Stimulated activated naive CD8-positive, alpha-beta T cell treated with anti-CD3 and anti-CD28 coated beads, Interleukin-15, amount 100 ng/mL, for 72 hours (primary cell): ENCODE data around the gene CASZ1.

Experiments used
- ATAC-seq: fragments of 150-1000 bp; cut with Tn5 transposase; 2 replicates; pipeline ENCODE4 v1.10.0; 2021; ENCODE audit warnings: mild to moderate bottlenecking, moderate library complexity
- DNase-seq, 2 donors: peaks; one replicate each; pipeline ENCODE4 v3.0.0; 2021 to 2022
- H3K27ac Mint-ChIP-seq, 2 donors: one replicate each; pipeline ENCODE4 v1.8.0; 2022; ENCODE audit warnings: mild to moderate bottlenecking in 2 of 2, mixed read lengths in 2 of 2, moderate library complexity in 2 of 2
- H3K27me3 Mint-ChIP-seq: one replicate; pipeline ENCODE4 v1.8.0; 2022; ENCODE audit warnings: mixed read lengths
- H3K4me1 Mint-ChIP-seq: one replicate; pipeline ENCODE4 v1.8.0; 2022; ENCODE audit warnings: mild to moderate bottlenecking, mixed read lengths
- H3K4me3 Mint-ChIP-seq, 2 donors: one replicate each; pipeline ENCODE4 v1.8.0; 2022; ENCODE audit warnings: mild to moderate bottlenecking in 2 of 2, mixed read lengths in 2 of 2, moderate library complexity in 1 of 2
- H3K9me3 Mint-ChIP-seq, 2 donors: one replicate each; pipeline ENCODE4 v1.8.0; 2022; ENCODE audit warnings: mixed read lengths in 2 of 2

CASZ1 gene, protein sequence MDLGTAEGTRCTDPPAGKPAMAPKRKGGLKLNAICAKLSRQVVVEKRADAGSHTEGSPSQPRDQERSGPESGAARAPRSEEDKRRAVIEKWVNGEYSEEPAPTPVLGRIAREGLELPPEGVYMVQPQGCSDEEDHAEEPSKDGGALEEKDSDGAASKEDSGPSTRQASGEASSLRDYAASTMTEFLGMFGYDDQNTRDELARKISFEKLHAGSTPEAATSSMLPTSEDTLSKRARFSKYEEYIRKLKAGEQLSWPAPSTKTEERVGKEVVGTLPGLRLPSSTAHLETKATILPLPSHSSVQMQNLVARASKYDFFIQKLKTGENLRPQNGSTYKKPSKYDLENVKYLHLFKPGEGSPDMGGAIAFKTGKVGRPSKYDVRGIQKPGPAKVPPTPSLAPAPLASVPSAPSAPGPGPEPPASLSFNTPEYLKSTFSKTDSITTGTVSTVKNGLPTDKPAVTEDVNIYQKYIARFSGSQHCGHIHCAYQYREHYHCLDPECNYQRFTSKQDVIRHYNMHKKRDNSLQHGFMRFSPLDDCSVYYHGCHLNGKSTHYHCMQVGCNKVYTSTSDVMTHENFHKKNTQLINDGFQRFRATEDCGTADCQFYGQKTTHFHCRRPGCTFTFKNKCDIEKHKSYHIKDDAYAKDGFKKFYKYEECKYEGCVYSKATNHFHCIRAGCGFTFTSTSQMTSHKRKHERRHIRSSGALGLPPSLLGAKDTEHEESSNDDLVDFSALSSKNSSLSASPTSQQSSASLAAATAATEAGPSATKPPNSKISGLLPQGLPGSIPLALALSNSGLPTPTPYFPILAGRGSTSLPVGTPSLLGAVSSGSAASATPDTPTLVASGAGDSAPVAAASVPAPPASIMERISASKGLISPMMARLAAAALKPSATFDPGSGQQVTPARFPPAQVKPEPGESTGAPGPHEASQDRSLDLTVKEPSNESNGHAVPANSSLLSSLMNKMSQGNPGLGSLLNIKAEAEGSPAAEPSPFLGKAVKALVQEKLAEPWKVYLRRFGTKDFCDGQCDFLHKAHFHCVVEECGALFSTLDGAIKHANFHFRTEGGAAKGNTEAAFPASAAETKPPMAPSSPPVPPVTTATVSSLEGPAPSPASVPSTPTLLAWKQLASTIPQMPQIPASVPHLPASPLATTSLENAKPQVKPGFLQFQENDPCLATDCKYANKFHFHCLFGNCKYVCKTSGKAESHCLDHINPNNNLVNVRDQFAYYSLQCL (N-terminal part only)

DNA sequence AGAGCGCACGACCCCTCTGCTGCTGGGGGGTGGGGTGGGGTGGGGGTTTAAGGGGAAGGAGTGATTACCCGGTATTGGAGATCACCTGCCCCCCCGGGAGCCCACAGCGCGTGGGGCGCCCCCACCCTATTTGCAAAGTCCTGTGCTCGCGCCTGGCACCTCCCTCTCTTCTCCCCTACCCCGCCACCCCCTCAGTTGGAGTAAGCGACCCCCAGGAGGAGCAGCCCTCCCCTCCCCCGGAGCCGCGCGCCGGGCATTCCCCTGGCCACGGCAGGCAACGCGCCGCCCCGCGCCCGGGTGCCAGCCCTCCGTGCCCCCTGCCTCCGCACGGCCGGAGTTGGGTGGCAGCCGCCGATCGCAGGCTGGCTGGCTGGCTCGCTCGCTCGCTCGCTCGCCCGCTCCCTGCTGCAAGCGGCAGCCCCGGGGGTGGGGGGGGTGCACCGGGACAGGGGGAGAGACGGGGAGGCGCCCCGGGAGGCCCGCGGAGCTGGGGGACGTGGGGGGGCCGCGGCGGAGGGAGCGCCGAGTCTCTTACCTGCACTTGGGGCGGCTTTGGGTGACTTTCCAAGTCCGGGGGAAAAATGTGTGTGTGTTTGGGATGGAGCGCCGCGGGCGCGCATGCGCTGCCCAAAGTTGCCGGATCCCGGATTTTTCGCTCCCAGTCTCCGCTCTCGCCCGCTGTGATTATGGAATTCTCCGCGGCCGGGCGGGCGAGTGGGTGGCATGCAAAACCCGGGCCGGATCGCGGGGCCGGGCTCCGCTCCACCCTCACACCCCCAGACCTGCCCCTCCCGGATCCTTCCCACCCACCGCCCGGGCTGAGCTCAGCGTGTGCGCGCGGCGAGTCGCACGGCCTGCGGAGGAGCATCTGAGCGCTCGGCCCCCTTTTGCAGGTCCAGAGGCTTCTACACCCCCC, at the start of gene CASZ1:
CASZ1 (minus strand) TSS at position 618 of the 916 bp plus-strand sequence. CDS start 102,757 bp downstream, outside the sequence.
- ATAC-seq = peak; percentile 39
- no peaks in the 10 kb centered on the region for H3K9me3 Mint-ChIP-seq
- H3K4me1 Mint-ChIP-seq = peaks cover 24% of the 10 kb centered on the region
- H3K27me3 Mint-ChIP-seq = peaks cover 84% of the 10 kb centered on the region
- peak within 1 kb of the TSS; percentile 84 to 86 for H3K4me3 Mint-ChIP-seq
- no peak for DNase-seq
- no peak within 1 kb of the TSS for H3K27ac Mint-ChIP-seq

DNA sequence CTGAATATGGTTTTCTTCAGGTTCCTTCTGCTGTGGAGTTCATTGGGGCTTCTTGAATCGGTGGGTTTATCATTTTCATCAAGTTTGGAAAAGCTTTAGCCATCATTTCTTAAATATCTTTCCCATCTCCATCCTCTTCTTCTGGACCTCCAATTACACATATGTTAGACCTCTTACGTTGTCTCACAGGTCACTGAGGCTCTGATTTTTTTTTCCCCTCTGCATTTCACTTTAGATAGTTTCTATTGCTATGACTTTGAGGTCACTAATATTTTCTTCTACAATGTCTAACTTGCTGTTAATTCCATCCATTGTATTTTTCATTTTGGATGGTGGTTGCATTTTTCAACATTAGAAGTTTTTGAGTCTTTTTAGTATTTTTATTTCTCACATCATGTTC, 47.3 kb upstream of the CASZ1 start:
- Mint-ChIP-seq H3K27ac (no peak overlapping the region), H3K9me3 (peaks cover 0 to 7% of the 10 kb centered on the region in 2 donors), H3K27me3 (peaks cover 8% of the 10 kb centered on the region)

DNA sequence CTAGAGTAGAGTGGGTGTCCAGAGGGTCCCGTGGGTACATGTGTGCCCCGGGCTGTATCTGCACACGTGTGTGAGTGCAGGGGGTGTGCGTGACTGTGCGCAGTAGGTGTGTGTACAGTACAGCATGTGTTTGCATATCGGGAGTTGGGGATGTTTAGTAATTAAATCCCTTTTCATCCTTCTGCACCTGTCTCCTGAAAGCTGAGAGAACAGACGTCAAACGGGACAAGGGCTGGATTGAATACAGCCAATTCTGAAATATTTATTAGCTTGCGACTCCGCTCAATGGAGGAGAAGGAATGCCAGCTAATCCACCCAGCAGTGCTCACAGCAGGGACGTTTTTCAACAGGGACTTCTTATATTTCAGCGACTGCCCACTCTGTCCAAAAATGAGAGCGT, 44.7 kb upstream of the CASZ1 start:
- Mint-ChIP-seq H3K4me3 (no peak overlapping the region), H3K27ac (no peak overlapping the region), H3K27me3 (peaks cover 28% of the 10 kb centered on the region), H3K4me1 (no peaks in the 10 kb centered on the region), H3K9me3 (peaks cover 0 to 7% of the 10 kb centered on the region in 2 donors)
- ATAC-seq (no peak), DNase-seq (no peak)

More for the DNA sequence above, 47.3 kb upstream of the CASZ1 start:
- Mint-ChIP-seq H3K4me1 (no peaks in the 10 kb centered on the region), H3K4me3 (no peak overlapping the region)
- DNase-seq = no peak
- no peak for ATAC-seq

DNA sequence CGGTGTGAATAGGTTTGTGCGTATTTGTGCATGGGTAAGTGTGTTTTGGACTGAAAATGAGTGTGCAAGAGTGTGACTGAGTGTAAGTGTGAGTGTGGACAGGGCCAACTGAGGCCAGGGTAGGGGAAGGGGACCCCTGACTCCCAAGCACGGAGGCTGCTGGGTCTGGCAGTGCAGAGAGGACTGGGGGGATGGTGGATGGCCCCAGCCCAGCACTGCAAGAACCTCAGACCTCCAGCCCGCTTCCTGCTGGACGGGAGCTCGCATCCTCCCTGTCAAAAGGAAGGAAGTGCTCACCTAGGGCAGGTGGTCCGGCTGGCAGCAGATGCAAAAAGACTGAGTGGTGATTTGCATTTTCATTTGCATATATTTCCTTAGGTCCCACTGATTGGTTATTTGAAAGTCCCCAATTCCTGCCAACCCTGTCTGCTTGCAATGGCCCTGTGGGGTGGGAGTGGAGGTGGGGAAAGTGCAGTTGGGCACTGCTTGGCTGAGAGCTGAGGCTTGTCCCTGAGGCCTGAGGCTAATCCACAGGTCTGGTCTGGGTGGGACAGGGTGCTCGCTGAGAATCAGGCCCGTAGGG, 42.8 kb upstream of the CASZ1 start:
- Mint-ChIP-seq H3K9me3 (peaks cover 0 to 7% of the 10 kb centered on the region in 2 donors), H3K4me1 (no peaks in the 10 kb centered on the region), H3K27me3 (peaks cover 43% of the 10 kb centered on the region), H3K27ac (no peak overlapping the region), H3K4me3 (no peak overlapping the region)
- ATAC-seq (no peak), DNase-seq (no peak)

DNA sequence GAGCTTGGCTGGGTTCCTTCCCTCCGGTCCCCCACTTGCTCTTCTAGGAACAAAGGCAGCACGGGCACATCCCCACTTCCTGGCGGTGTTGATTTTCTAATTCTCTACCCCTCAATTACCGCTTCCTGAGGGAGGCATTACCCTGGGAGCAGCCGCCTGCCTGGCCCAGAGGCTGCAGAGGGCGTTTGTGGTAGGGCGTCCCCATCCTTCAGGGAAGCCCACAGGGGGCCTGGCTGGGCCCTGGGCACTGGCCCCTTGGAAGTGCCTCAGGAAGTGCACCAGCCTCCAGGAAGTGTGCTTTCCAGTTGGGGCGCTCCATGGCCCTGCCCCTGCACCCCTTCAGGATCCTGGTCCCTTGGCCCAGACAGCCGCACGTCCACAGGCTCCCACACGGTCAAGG, 42.1 kb upstream of the CASZ1 start:
- peaks cover 44% of the 10 kb centered on the region for H3K27me3 Mint-ChIP-seq
- no peak for DNase-seq

DNA sequence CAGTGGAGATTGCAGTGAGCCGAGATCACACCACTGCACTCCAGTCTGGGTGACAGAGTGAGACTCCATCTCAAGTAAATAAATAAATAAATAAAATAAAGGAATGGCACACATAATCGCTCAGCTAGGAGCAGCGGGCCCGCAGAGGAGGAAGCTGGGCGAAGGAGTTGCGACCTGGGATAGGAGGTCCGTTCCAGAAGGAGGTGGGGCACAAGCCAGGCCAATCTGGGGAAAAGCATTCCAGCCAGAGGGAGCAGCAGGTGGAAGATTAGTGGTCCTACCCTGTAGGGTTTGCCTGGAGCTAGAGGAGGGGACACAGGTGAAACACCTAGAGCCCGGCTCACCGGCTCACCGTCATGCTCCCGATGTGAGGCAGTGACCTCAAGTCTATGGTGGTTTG, 40.3 kb upstream of the CASZ1 start:
- H3K27ac Mint-ChIP-seq = no peak overlapping the region
- H3K27me3 Mint-ChIP-seq = peaks cover 44% of the 10 kb centered on the region
- H3K4me3 Mint-ChIP-seq = no peak overlapping the region
- H3K4me1 Mint-ChIP-seq = no peaks in the 10 kb centered on the region
- H3K9me3 Mint-ChIP-seq = no peaks in the 10 kb centered on the region
- ATAC-seq (no peak), DNase-seq (no peak)

More for the DNA sequence above, 42.1 kb upstream of the CASZ1 start:
- Mint-ChIP-seq H3K27ac (no peak overlapping the region), H3K4me1 (no peaks in the 10 kb centered on the region), H3K9me3 (no peaks in the 10 kb centered on the region), H3K4me3 (no peak overlapping the region)
- no peak for ATAC-seq

DNA sequence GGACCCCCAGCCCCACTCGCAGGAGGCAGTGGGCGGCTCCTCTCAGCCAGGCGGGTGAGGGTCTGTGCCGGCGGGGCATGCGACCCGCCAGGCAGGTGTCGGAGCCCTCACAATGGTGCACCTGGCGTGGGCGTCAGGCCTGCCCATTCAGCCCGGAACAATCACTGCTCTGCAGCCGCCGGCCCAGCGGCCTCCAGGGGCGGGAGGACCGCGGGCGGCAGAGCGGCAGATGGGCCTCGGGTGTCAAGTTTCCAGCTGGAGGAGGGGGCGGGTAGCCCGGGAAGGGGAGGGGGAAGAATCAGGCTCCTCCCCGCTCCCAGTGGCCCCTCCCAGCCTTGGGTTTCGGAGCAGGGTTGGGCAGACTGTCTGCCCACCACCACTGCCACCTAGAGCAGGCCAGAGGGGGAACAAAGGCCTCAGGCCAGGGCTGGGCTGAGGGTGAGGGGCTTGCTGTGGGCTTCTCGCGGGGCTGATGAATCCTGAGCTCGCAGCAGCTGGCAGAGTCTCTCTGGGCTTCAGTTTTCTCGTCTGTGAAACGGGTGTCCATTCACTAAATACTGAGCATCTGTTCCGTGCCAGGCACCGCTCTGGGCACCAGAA, 39.5 kb upstream of the CASZ1 start:
- DNase-seq (no peak), ATAC-seq (no peak)
- H3K27me3 Mint-ChIP-seq = peaks cover 44% of the 10 kb centered on the region
- H3K4me1 Mint-ChIP-seq = no peaks in the 10 kb centered on the region
- H3K9me3 Mint-ChIP-seq = no peaks in the 10 kb centered on the region
- H3K27ac Mint-ChIP-seq = no peak overlapping the region
- H3K4me3 Mint-ChIP-seq = no peak overlapping the region

DNA sequence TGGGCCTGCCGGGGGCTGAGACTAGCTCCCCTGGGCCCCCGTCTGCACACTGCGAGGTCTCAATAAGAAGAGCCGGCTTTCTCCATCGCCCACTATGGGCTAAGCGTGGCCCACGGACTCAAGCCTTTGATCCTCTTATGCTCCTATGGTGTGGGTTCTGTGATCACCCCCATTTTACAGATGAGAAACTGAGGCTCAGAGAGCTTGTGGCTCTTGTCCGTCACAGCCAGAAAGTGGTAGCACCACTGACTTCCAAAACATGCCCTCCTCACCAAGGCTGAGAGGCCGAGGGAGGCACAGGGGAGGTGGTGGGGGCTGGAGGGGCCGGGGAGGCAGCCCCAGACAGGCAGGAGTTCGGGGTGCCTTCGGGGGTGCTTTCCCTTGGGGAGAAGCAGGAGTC, 39.0 kb upstream of the CASZ1 start:
- peaks cover 44% of the 10 kb centered on the region for H3K27me3 Mint-ChIP-seq
- H3K9me3 Mint-ChIP-seq = no peaks in the 10 kb centered on the region
- no peaks in the 10 kb centered on the region for H3K4me1 Mint-ChIP-seq
- H3K27ac Mint-ChIP-seq = no peak overlapping the region
- DNase-seq (no peak), ATAC-seq (no peak)
- no peak overlapping the region for H3K4me3 Mint-ChIP-seq

DNA sequence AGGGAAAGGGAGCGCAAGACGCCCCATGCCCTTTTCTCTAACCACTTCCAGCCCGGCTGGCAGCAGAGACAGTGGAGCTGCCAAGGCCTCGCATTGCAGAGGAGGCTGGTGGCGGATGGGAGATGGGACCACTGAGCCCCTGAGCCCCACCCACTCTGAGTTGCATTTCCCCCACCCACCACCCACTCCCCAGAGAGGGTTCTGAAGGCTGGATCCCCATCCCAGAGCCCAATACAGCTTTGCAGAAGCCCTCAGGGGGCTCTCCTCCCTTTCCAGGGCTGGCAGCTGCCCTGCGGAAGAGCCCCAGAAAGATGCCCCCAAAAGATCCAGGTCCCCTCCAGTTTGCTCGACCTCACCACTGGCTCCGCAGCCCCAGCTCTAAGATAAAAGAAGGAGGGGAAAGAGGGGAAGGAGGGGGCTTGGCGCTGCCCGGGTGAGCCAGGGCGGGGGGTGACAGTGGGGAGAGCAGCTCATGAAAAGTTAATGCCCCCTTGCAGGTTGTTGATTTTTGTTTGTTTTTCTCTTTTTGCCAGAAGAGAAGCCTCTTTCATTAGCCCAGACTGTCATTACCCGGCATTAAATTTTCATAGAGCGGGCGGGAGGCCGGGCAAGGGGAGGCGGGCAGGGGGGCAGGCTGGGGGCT, 38.4 kb upstream of the CASZ1 start:
- DNase-seq = no peak
- peaks cover 44% of the 10 kb centered on the region for H3K27me3 Mint-ChIP-seq
- no peak overlapping the region for H3K27ac Mint-ChIP-seq
- no peaks in the 10 kb centered on the region for H3K9me3 Mint-ChIP-seq
- H3K4me3 Mint-ChIP-seq = no peak overlapping the region
- H3K4me1 Mint-ChIP-seq = no peaks in the 10 kb centered on the region
- no peak for ATAC-seq

DNA sequence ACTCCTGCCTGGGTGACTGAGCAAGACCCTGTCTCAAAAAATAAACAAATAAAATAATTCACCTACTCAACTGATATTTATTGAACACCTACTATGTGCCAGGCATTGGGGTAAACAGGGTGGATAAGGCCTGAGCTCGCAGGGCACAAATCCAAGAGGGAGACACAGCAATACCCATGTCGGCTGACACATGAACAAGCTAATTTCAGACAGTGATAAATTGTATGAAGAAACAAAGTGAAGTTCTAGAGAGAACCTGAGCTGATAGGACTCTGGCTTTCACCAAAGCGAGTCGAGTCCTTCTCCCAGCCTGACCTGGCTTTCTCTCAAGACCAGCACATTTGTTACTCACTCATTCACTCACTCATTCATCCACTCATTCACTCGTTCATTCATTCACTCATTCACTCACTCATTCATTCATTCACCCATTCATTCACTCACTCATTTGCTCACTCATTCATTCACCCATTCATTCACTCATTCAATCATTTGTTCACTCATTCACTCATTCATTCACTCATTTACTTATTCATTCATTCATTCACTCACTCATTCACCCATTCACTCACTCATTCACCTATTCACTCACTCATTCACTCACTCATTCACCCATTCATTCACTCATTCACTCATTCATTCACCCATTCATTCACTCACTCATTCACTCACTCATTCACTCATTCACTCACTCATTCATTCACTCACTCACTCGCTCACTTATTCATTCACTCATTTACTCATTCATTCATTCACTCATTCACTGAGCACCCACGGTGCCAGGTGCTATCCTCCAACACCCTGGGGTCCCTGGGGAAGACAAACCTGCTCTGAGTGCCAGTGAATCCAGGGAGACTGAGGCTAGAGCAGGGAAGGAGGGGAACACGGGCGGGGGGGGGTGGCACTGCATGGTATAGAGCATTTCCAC, 37.4 kb upstream of the CASZ1 start:
- H3K9me3 Mint-ChIP-seq = no peaks in the 10 kb centered on the region
- H3K4me1 Mint-ChIP-seq = no peaks in the 10 kb centered on the region
- no peak overlapping the region for H3K4me3 Mint-ChIP-seq
- peaks cover 45% of the 10 kb centered on the region for H3K27me3 Mint-ChIP-seq
- no peak overlapping the region for H3K27ac Mint-ChIP-seq
- ATAC-seq (no peak), DNase-seq (no peak)

DNA sequence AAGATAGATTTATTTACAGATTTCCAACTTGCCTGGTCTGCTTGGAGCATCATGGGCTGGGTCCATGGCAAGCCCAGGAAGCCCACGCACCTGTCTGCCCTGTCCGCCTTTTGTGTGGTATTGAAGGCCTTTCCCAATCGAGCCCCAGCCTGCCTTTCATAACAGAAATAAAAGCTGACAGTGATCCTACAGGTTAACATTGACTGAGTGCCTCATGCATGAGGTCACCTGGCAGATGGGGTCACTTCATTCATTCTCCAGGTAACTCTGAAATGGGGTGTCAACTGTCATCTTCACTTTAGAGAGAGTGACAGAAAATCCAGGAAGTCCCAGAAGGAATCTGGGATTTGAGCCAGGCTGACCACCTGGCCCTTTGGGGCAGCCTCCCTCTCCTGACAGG, 36.3 kb upstream of the CASZ1 start:
- DNase-seq = no peak
- Mint-ChIP-seq H3K27ac (no peak overlapping the region), H3K9me3 (no peaks in the 10 kb centered on the region), H3K4me3 (no peak overlapping the region), H3K27me3 (peaks cover 49% of the 10 kb centered on the region), H3K4me1 (no peaks in the 10 kb centered on the region)
- no peak for ATAC-seq

DNA sequence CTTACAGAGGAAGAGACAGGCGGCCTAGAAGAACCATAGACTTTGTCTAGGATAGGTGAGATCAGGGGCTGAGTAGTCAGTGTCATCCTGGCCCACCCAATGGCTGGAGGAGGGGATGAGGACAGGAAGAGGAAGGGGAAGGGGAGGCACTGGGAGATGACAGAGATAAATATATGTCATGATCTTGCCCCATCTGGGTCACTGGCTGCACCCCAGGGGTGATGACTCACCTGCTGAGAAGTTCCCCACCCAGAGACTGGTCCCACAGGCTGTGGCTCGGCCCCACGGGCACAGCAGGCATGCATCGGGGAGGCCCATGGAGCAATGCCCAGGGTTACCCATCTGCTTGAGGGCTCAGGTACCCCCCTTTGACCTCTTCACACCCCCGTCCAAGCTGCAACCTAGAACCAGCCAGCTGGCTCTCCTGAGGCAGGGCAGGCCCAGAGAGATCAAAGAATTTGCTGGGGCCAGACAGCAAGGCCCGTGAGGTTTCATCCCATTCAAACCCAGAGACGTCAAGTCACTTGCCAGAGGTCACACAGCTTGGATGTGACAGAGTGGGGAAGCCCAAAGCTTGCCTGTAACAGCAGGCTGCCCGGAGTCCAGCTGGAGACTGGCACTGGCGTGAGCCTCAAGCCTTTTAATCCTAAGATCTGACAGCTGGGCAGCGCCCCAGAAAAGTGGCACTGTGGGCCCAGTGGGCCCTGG, 34.7 kb upstream of the CASZ1 start:
- ATAC-seq (peak; percentile 31), DNase-seq (no peak)
- Mint-ChIP-seq H3K27ac (no peak overlapping the region), H3K4me1 (no peaks in the 10 kb centered on the region), H3K27me3 (peaks cover 34% of the 10 kb centered on the region), H3K4me3 (no peak overlapping the region), H3K9me3 (no peaks in the 10 kb centered on the region)
